Bronchial epithelial cell (primary cell): ENCODE data around the gene IL25. TPM values are rescaled to one million over a fixed set of nuclear protein-coding genes. Genes with fewer than 3 reads are reported as not detected.
"Not testable (repeated sequence)": the region's sequence is repeated elsewhere in the genome, so short reads cannot be mapped to it uniquely, and the experiment has no call there.

Experiments used
- DNase-seq: peaks from one replicate; pipeline ENCODE4 v3.0.0-alpha.2; 2010; ENCODE audit warnings: low read depth
- FAIRE-seq: peaks from 2 replicates; lab custom pipeline; 2011; peaks lifted over from hg19 to GRCh38; lab: Jason Lieb, UNC
- H3K27me3 ChIP-seq: 2 replicates; pipeline ENCODE4 v1.5.1; 2011; ENCODE audit warnings: low read length; ENCODE audit not compliant: control insufficient read depth, insufficient read depth
- H3K36me3 ChIP-seq: 2 replicates; pipeline ENCODE4 v1.5.1; 2011; ENCODE audit warnings: low read length; ENCODE audit not compliant: control insufficient read depth, insufficient read depth
- H3K4me3 ChIP-seq: 2 replicates; pipeline ENCODE4 v1.5.1; 2011; ENCODE audit warnings: mild to moderate bottlenecking, low read depth, low read length, control low read depth
- total RNA-seq: library from RNA; depleted of rRNA; stranded (reverse); fragments of >200 nt; gene quantifications from 2 replicates; pipeline ENCODE4 v1.2.1, GENCODE V29; 2014
- TF ChIP-seq, protein P1 (sequence below): IDR thresholded peaks from 2 replicates; pipeline ENCODE4 v1.5.1; 2011; ENCODE audit warnings: mild to moderate bottlenecking, moderate library complexity, low read length, control low read depth, inconsistent platforms; ENCODE audit not compliant: insufficient read depth, severe bottlenecking

The IL25 gene
- total RNA-seq, 1 donor from 2014 or later: not detected

- TF ChIP-seq, protein P1, sequence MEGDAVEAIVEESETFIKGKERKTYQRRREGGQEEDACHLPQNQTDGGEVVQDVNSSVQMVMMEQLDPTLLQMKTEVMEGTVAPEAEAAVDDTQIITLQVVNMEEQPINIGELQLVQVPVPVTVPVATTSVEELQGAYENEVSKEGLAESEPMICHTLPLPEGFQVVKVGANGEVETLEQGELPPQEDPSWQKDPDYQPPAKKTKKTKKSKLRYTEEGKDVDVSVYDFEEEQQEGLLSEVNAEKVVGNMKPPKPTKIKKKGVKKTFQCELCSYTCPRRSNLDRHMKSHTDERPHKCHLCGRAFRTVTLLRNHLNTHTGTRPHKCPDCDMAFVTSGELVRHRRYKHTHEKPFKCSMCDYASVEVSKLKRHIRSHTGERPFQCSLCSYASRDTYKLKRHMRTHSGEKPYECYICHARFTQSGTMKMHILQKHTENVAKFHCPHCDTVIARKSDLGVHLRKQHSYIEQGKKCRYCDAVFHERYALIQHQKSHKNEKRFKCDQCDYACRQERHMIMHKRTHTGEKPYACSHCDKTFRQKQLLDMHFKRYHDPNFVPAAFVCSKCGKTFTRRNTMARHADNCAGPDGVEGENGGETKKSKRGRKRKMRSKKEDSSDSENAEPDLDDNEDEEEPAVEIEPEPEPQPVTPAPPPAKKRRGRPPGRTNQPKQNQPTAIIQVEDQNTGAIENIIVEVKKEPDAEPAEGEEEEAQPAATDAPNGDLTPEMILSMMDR: no peak
- DNase-seq: no peak
- no peaks in the 10 kb centered on the region for H3K27me3 ChIP-seq
- no peaks in the 10 kb centered on the region for H3K36me3 ChIP-seq
- H3K4me3 ChIP-seq: no peak overlapping the region
- peak; percentile 87 for FAIRE-seq
Observed at GRCh38 chr14:23382276-23382675, 9.7 kb downstream of the IL25 start.

DNA sequence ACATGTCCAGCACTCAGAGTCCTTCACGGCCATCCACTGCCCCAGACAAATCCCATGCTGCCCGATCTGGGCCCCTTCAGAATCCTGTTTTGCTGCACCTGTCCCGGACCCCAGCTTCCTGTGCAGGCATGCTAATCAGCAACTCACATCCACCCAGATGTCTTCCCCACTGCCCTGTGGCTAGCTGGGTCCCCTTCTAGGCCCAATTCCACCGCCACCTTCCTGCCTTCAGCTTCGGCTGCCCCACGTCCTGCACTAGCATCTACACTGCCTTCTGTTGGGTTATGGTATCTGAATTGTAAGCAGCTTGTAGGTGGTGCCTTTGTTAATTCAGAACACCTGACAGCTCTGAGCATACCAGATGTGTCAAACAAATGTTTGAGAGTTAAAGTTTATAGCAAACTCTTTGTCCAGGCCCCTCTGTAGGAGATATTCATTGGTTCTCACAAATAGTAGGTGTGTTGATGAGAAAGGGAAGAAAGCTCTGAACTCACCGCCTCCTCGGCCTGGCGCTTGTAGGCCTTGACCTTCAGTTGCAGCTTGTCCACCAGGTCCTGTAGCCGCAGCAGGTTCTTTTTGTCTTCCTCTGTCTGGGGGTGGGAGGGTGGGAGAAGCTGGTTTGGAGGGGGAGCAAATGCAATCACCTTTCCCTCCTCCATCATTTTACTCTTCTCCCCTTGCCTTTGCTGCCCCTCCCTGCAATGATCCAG is 10.3 kb downstream of the IL25 start:
- Histone ChIP-seq H3K27me3 (no peaks in the 10 kb centered on the region), H3K36me3 (no peaks in the 10 kb centered on the region), H3K4me3 (no peak overlapping the region)
- DNase-seq (no peak), FAIRE-seq (no peak)
- TF ChIP-seq, protein P1: no peak

DNA sequence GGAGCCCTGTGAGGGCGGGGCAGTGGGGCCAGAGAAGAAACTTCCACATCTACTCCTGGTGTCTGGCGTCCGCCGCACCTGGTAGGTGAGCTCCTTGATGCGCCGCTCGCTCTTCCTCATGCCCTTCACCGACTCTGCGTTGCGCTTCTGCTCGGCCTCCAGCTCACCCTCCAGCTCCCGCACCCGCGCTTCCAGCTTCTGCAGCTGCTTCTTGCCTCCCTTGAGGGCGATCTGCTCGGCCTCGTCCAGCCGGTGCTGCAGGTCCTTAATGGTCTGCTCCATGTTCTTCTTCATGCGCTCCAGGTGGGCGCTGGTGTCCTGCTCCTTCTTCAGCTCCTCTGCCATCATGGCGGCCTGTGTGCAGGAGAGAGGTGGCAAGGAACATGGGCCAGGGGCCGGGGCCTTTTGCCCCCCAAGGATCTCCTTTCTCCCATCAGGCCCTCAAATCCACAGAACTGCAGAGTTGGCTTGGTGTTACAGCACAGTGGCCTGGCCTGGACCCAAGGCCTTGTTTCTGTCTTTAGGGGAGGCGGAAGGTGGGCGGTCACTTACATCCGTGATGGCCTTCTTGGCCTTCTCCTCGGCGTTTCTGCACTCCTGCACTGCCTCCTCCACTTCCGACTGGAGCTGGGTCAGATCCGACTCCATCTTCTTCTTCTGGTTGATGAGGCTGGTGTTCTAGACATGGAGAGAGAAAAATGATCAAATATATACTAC is 11.9 kb downstream of the IL25 start:
- H3K36me3 ChIP-seq: no peaks in the 10 kb centered on the region
- FAIRE-seq (no peak), DNase-seq (no peak)
- no peak overlapping the region for H3K4me3 ChIP-seq
- TF ChIP-seq, protein P1: no peak
- no peaks in the 10 kb centered on the region for H3K27me3 ChIP-seq

- FAIRE-seq: no peak
- TF ChIP-seq, protein P1: no peak
- Histone ChIP-seq H3K27me3 (no peaks in the 10 kb centered on the region), H3K4me3 (no peak overlapping the region), H3K36me3 (no peaks in the 10 kb centered on the region)
- no peak for DNase-seq
Observed at GRCh38 chr14:23385244-23385641, 12.6 kb downstream of the IL25 start.

DNA sequence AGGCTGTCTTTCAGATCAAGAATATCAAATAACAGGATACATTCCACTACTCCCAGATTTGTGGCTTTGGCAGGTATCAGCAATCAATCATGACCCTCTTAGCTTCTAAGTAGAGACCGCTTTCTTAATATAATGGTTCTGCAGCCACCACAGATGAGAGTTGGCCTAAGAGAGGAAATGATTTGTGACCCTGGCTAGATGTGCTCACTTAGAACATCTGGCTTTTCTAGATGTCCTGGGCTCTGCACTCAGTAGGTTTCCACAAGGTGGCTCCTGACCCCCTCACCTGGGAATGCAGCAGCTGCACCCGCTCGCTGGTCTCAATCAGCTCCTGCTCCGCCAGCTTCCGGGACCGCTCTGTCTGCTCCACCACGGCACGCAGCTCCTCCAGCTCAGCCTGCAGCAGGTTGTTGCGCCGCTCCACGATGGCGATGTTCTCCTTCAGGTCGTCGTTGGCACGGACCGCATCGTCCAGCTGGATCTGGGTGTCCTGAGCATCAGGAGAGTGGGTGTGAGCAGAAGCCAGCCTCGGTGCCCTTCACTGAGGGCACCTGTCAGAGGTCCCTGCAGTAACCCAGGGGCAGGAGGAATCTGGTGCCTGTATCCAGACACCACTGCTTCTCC is 13.1 kb downstream of the IL25 start:
- TF ChIP-seq, protein P1: no peak
- no peaks in the 10 kb centered on the region for H3K27me3 ChIP-seq
- H3K4me3 ChIP-seq: no peak overlapping the region
- FAIRE-seq: no peak
- DNase-seq: no peak
- H3K36me3 ChIP-seq: no peaks in the 10 kb centered on the region

- H3K27me3 ChIP-seq, H3K36me3 ChIP-seq, DNase-seq, H3K4me3 ChIP-seq, FAIRE-seq: not testable (repeated sequence)
Observed at GRCh38 chr14:23386266-23386657, 13.7 kb downstream of the IL25 start.
